GM12892 (cell line): Measurements from ENCODE around the gene ZNF862.

ENCODE experiments used
- DNase-seq: peaks from one replicate; pipeline ENCODE4 v3.0.0; 2011; ENCODE audit not compliant: insufficient read length
- FAIRE-seq: peaks from 2 replicates; lab custom pipeline; 2011; peaks lifted over from hg19 to GRCh38; lab: Jason Lieb, UNC
- POLR2A ChIP-seq: IDR thresholded peaks from 2 replicates; pipeline ENCODE4 v1.6.1; 2011; ENCODE audit warnings: low read depth, low read length, control low read depth
- POLR2AphosphoS5 ChIP-seq: IDR thresholded peaks from 2 replicates; pipeline ENCODE4 v1.6.1; 2011; ENCODE audit warnings: low read depth, low read length, control low read depth
- TAF1 ChIP-seq: IDR thresholded peaks from 2 replicates; pipeline ENCODE4 v1.6.1; 2011; ENCODE audit warnings: low read depth, mild to moderate bottlenecking, control low read depth, low read length, borderline replicate concordance

ZNF862 gene

DNA sequence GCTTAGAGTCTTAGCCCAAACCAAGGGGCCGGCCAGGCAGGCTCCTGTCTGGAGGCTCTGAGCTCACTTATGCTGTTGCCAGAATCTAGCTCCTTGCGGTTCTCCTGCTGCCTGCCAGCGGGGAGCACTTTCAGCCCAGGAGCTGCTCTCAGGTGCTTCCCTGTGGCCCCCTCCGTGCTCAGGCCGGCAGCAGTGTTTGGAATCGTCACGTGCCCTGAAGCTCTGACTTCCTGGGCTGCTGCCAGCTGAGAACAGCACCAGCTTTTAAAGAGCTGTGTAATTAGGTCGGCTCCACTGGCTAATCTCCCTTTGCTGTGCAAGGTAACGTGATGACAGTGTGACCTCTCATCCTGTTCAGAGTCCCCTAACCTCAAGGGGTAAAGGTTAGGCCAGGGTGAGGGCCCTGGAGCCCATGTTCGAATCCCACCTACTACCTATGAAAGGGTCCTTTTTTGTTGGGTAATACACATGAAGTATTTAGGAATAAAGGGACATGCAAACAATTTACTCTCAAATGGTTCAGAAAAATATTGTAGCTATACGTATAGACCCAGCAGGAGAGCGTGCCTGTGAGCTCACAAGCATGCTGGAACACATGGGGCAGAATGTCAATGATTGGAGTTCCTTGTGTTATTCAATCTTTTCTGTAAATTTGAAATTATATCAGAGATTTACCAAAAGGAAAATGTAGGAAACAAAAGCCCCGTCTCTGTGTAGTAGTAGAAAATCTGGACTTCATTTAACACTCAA is 16.6 kb downstream of the ZNF862 start:
- TF ChIP-seq POLR2A: no peak
- TF ChIP-seq POLR2AphosphoS5: no peak
- no peak for TF ChIP-seq TAF1
- no peak for FAIRE-seq
- no peak for DNase-seq

GRCh38 chr7:149855361-149856305 is 17.5 kb downstream of the ZNF862 start:
- FAIRE-seq (no peak), DNase-seq (no peak)
- TF ChIP-seq TAF1 (no peak), POLR2AphosphoS5 (no peak), POLR2A (no peak)

- DNase-seq: no peak
- TF ChIP-seq POLR2A (no peak), TAF1 (no peak), POLR2AphosphoS5 (no peak)
- FAIRE-seq: no peak
Measured at GRCh38 chr7:149856583-149856982, 18.4 kb downstream of the ZNF862 start.

- DNase-seq: no peak
- FAIRE-seq: no peak
Measured at GRCh38 chr7:149859369-149859768, 21.2 kb downstream of the ZNF862 start.

GRCh38 chr7:149859876-149860275 is 21.7 kb downstream of the ZNF862 start:
- FAIRE-seq (no peak), DNase-seq (no peak)
- no peak for TF ChIP-seq TAF1
- no peak for TF ChIP-seq POLR2A
- TF ChIP-seq POLR2AphosphoS5: no peak

More at GRCh38 chr7:149859369-149859768, 21.2 kb downstream of the ZNF862 start:
- TF ChIP-seq POLR2AphosphoS5 (no peak), POLR2A (no peak), TAF1 (no peak)

GRCh38 chr7:149860821-149861727 is 22.9 kb downstream of the ZNF862 start:
- TF ChIP-seq POLR2AphosphoS5 (no peak), POLR2A (no peak), TAF1 (no peak)
- DNase-seq (no peak), FAIRE-seq (no peak)

DNA sequence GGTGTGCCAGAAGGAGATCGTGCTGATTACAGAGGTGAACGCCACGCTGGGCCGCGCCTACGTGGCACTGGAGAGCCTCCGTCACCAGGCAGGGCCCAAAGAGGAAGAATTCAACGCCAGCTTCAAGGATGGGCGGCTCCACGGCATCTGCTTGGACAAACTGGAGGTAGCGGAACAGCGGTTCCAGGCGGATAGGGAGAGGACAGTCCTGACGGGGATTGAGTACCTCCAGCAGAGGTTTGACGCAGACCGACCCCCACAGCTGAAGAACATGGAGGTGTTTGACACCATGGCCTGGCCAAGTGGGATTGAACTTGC is 23.5 kb downstream of the ZNF862 start:
- DNase-seq (no peak), FAIRE-seq (no peak)
- TF ChIP-seq POLR2A (no peak), TAF1 (no peak), POLR2AphosphoS5 (no peak)

GRCh38 chr7:149862156-149862555 is 24.0 kb downstream of the ZNF862 start:
- TF ChIP-seq TAF1 (no peak), POLR2AphosphoS5 (no peak), POLR2A (no peak)
- FAIRE-seq (no peak), DNase-seq (no peak)

DNA sequence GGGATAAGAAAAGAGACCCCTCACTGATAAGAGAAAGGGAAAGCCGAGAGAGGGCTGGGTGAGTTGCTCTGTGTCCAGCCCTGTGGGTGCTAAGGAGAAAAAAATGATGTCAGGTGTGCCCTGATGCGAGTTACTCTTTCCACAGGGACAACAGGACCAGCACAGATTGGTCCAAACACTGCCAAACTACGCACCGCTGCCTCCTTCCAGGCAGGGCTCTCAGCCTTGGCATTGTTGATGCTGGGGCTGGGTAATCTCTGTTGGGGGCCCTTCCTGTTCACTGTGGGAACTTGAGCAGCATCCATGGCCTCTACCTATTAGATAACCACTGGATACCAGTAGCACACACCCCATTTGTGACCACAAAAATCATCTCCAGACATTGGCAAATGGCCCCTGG is 25.3 kb downstream of the ZNF862 start:
- DNase-seq (no peak), FAIRE-seq (no peak)
- no peak for TF ChIP-seq TAF1

- no peak for DNase-seq
- FAIRE-seq: no peak
- TF ChIP-seq POLR2AphosphoS5 (no peak), POLR2A (no peak), TAF1 (no peak)
Measured at GRCh38 chr7:149864023-149864422, 25.8 kb downstream of the ZNF862 start.

DNA sequence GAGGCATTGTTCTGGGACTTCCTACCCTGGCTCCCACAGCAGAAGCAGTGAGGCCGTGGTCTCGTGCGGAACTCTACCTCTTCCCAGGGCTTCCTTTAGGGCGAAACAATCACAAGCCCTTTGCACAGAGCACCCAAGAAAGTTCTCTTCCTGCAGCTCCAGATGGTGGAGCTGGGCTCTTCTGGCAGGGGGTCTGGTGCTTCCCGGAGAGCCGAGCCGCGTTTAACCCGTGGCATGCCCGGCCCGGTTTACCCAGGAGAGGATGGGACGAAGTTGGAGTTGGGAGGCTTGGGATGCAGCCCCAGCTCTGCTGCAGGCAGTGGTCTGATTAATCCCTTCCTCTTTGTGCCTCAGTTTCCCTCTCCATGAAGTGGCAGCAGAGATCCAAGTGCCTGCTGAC is 26.6 kb downstream of the ZNF862 start:
- DNase-seq: no peak
- no peak for FAIRE-seq
- no peak for TF ChIP-seq TAF1
- TF ChIP-seq POLR2A: no peak
- no peak for TF ChIP-seq POLR2AphosphoS5

- TF ChIP-seq TAF1: no peak
- TF ChIP-seq POLR2AphosphoS5: no peak
- no peak for TF ChIP-seq POLR2A
- no peak for DNase-seq
- no peak for FAIRE-seq
Measured at GRCh38 chr7:149865437-149865836, 27.3 kb downstream of the ZNF862 start.
